Neural progenitor cell (in vitro differentiated cells): ENCODE measurements around the gene PDE1A.

Experiments used
- CTCF ChIP-seq: fragments of 200-600 bp; sonication (generic); IDR thresholded peaks from 2 replicates; pipeline ENCODE4 v1.5.1; 2017; ENCODE audit warnings: antibody characterized with exemption, mild to moderate bottlenecking
- EZH2 ChIP-seq: fragments of 200-600 bp; sonication (generic); IDR thresholded peaks from 2 replicates; pipeline ENCODE4 v1.6.1; 2017; ENCODE audit warnings: antibody characterized with exemption, mild to moderate bottlenecking, moderate library complexity
- EZH2phosphoT487 ChIP-seq: fragments of 200-600 bp; sonication (generic); IDR thresholded peaks from 2 replicates; pipeline ENCODE4 v1.6.1; 2017; ENCODE audit warnings: antibody characterized with exemption

DNA sequence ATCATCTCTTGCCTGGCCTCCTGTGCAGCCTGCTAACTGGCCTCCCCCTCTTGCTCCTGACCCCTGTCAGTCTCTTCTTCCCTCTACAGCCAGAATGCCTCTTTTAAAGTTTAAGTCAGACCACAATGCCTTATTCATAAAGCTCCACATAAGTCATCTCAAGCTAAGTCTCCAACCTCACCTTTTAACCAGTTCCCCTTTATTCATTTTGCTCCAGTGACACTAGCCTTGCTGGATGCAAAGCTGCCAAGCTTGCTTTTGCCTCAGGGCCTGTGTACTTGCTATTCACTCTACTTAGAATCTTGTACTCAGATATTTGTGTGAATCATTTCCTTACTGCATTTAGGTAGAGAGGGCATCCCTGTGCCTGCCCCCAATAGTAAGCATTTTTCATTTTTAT is 180.9 kb downstream of the PDE1A start:
- TF ChIP-seq CTCF = no peak
- no peak for TF ChIP-seq EZH2phosphoT487
- no peak for TF ChIP-seq EZH2
